IgD-negative memory B cell (primary cell): ENCODE measurements around the gene CYP27B1. TPM values are rescaled to one million over a fixed set of nuclear protein-coding genes. Genes with fewer than 3 reads are reported as not detected.
A peak's percentile ranks its signal among the peaks of the same experiment; 100 is the strongest.

Experiments used
- H3K27ac Mint-ChIP-seq, 3 donors: one replicate each; pipeline ENCODE4 v1.8.0; 2020 to 2022; ENCODE audit warnings: mild to moderate bottlenecking in 3 of 3, mixed read lengths in 3 of 3, moderate library complexity in 1 of 3
- H3K27me3 Mint-ChIP-seq: one replicate; pipeline ENCODE4 v1.8.0; 2021; ENCODE audit warnings: mixed read lengths
- H3K36me3 Mint-ChIP-seq: one replicate; pipeline ENCODE4 v1.8.0; 2020; ENCODE audit warnings: mild to moderate bottlenecking, mixed read lengths
- H3K4me1 Mint-ChIP-seq, 3 donors: one replicate each; pipeline ENCODE4 v1.8.0; 2020 to 2022; ENCODE audit warnings: mixed read lengths in 3 of 3, mild to moderate bottlenecking in 1 of 3
- H3K4me3 Mint-ChIP-seq, 4 donors: one replicate each; pipeline ENCODE4 v1.8.0; 2020 to 2022; ENCODE audit warnings: mild to moderate bottlenecking in 4 of 4, mixed read lengths in 4 of 4, moderate library complexity in 3 of 4
- H3K9me3 Mint-ChIP-seq, 3 donors: one replicate each; pipeline ENCODE4 v1.8.0; 2020 to 2021; ENCODE audit warnings: mixed read lengths in 3 of 3, mild to moderate bottlenecking in 1 of 3
- polyA plus RNA-seq: library from polyadenylated mRNA; unstranded; fragments of 300-500 nt; fragmentation: Illumina TruSeq; gene quantifications from one replicate; pipeline ENCODE4 v1.2.3, GENCODE V29; 2021

Gene CYP27B1
- polyA plus RNA-seq, 1 donor from 2014 or later = 0.09 TPM

- H3K27me3 Mint-ChIP-seq = peaks cover 2% of the 10 kb centered on the region
- H3K4me1 Mint-ChIP-seq = peaks cover 14 to 41% (median 35%) of the 10 kb centered on the region in 3 donors
- no peaks in the 10 kb centered on the region for H3K9me3 Mint-ChIP-seq
- no peaks in the 10 kb centered on the region for H3K36me3 Mint-ChIP-seq
- peak overlapping the region; percentile 80 to 94 (median 81) for H3K27ac Mint-ChIP-seq
- peak overlapping the region; percentile 82 to 97 (median 92) for H3K4me3 Mint-ChIP-seq
Measured at GRCh38 chr12:57740656-57741412, 26.0 kb downstream of the CYP27B1 start.

GRCh38 chr12:57739914-57740538, 26.9 kb downstream of the CYP27B1 start:
- Mint-ChIP-seq H3K36me3 (no peaks in the 10 kb centered on the region), H3K4me1 (peaks cover 11 to 36% (median 32%) of the 10 kb centered on the region in 3 donors)

GRCh38 chr12:57739387-57739786, 27.5 kb downstream of the CYP27B1 start:
- Mint-ChIP-seq H3K36me3 (peaks cover 6% of the 10 kb centered on the region), H3K4me1 (peaks cover 14 to 32% (median 28%) of the 10 kb centered on the region in 3 donors), H3K27me3 (peaks cover 2% of the 10 kb centered on the region), H3K4me3 (peak overlapping the region in 3 of 4 donors; percentile 12 to 78 (median 36)), H3K27ac (peak overlapping the region in 1 of 3 donors; percentile 20), H3K9me3 (no peaks in the 10 kb centered on the region)

More at GRCh38 chr12:57739914-57740538, 26.9 kb downstream of the CYP27B1 start:
- Mint-ChIP-seq H3K4me3 (peak overlapping the region in 1 of 4 donors; percentile 60), H3K9me3 (no peaks in the 10 kb centered on the region), H3K27ac (peak overlapping the region in 2 of 3 donors; percentile 20 to 94), H3K27me3 (peaks cover 2% of the 10 kb centered on the region)

- Mint-ChIP-seq H3K4me3 (peak within 1 kb of the TSS in 3 of 4 donors; percentile 12 to 78 (median 36)), H3K27me3 (peaks cover 2% of the 10 kb centered on the region), H3K4me1 (peaks cover 10 to 26% (median 22%) of the 10 kb centered on the region in 3 donors), H3K9me3 (no peaks in the 10 kb centered on the region), H3K36me3 (peaks cover 8% of the 10 kb centered on the region), H3K27ac (peak within 1 kb of the TSS in 1 of 3 donors; percentile 20)
Measured at GRCh38 chr12:57738661-57739237, 28.1 kb downstream of the CYP27B1 start, which contains the start of gene AGAP2. AGAP2 (minus strand) TSS chr12:57738742; CDS start chr12:57738246, 496 bp downstream.

GRCh38 chr12:57737467-57738460, 29.1 kb downstream of the CYP27B1 start:
- H3K27ac Mint-ChIP-seq = no peak overlapping the region
- H3K27me3 Mint-ChIP-seq = peaks cover 2% of the 10 kb centered on the region
- H3K9me3 Mint-ChIP-seq = no peaks in the 10 kb centered on the region
- peaks cover 10 to 26% (median 19%) of the 10 kb centered on the region in 3 donors for H3K4me1 Mint-ChIP-seq
- H3K4me3 Mint-ChIP-seq = no peak overlapping the region
- peaks cover 8% of the 10 kb centered on the region for H3K36me3 Mint-ChIP-seq

- H3K9me3 Mint-ChIP-seq = no peaks in the 10 kb centered on the region
- peaks cover 8% of the 10 kb centered on the region for H3K36me3 Mint-ChIP-seq
- peaks cover 10 to 22% (median 14%) of the 10 kb centered on the region in 3 donors for H3K4me1 Mint-ChIP-seq
- H3K4me3 Mint-ChIP-seq = no peak overlapping the region
- peak overlapping the region in 1 of 3 donors; percentile 59 for H3K27ac Mint-ChIP-seq
- peaks cover 2% of the 10 kb centered on the region for H3K27me3 Mint-ChIP-seq
Measured at GRCh38 chr12:57736741-57737466, 30.0 kb downstream of the CYP27B1 start.

- peak overlapping the region in 1 of 3 donors; percentile 59 for H3K27ac Mint-ChIP-seq
- no peaks in the 10 kb centered on the region for H3K9me3 Mint-ChIP-seq
Measured at GRCh38 chr12:57735952-57736740, 30.7 kb downstream of the CYP27B1 start.

GRCh38 chr12:57735198-57735855, 31.6 kb downstream of the CYP27B1 start:
- Mint-ChIP-seq H3K9me3 (no peaks in the 10 kb centered on the region), H3K36me3 (peaks cover 8% of the 10 kb centered on the region), H3K4me1 (peaks cover 3 to 14% (median 6%) of the 10 kb centered on the region in 3 donors), H3K27me3 (no peaks in the 10 kb centered on the region), H3K27ac (peak overlapping the region in 1 of 3 donors; percentile 23), H3K4me3 (peak overlapping the region in 2 of 4 donors; percentile 25 to 85)

More at GRCh38 chr12:57735952-57736740, 30.7 kb downstream of the CYP27B1 start:
- peaks cover 10 to 20% (median 11%) of the 10 kb centered on the region in 3 donors for H3K4me1 Mint-ChIP-seq
- H3K27me3 Mint-ChIP-seq = peaks cover 2% of the 10 kb centered on the region
- H3K4me3 Mint-ChIP-seq = no peak overlapping the region
- peaks cover 8% of the 10 kb centered on the region for H3K36me3 Mint-ChIP-seq

GRCh38 chr12:57734591-57734990, 32.3 kb downstream of the CYP27B1 start:
- Mint-ChIP-seq H3K4me3 (peak overlapping the region in 1 of 4 donors; percentile 25), H3K4me1 (peaks cover 3 to 11% (median 4%) of the 10 kb centered on the region in 3 donors), H3K36me3 (peaks cover 8% of the 10 kb centered on the region), H3K27ac (peak overlapping the region in 2 of 3 donors; percentile 23 to 89), H3K27me3 (no peaks in the 10 kb centered on the region), H3K9me3 (no peaks in the 10 kb centered on the region)

GRCh38 chr12:57733928-57734327, 33.0 kb downstream of the CYP27B1 start:
- Mint-ChIP-seq H3K4me3 (no peak overlapping the region), H3K27me3 (no peaks in the 10 kb centered on the region), H3K27ac (no peak overlapping the region), H3K4me1 (peaks cover 3 to 5% (median 3%) of the 10 kb centered on the region in 3 donors), H3K9me3 (no peaks in the 10 kb centered on the region), H3K36me3 (peaks cover 8% of the 10 kb centered on the region)

- H3K9me3 Mint-ChIP-seq = no peaks in the 10 kb centered on the region
- peaks cover 3 to 6% (median 4%) of the 10 kb centered on the region in 3 donors for H3K4me1 Mint-ChIP-seq
- H3K36me3 Mint-ChIP-seq = peaks cover 8% of the 10 kb centered on the region
- H3K27me3 Mint-ChIP-seq = no peaks in the 10 kb centered on the region
- H3K4me3 Mint-ChIP-seq = no peak overlapping the region
- H3K27ac Mint-ChIP-seq = no peak overlapping the region
Measured at GRCh38 chr12:57732726-57733593, 33.9 kb downstream of the CYP27B1 start.

- no peak overlapping the region for H3K4me3 Mint-ChIP-seq
- peaks cover 3 to 6% (median 4%) of the 10 kb centered on the region in 3 donors for H3K4me1 Mint-ChIP-seq
- H3K27me3 Mint-ChIP-seq = no peaks in the 10 kb centered on the region
- H3K9me3 Mint-ChIP-seq = no peaks in the 10 kb centered on the region
- H3K27ac Mint-ChIP-seq = no peak overlapping the region
- H3K36me3 Mint-ChIP-seq = peaks cover 9% of the 10 kb centered on the region
Measured at GRCh38 chr12:57732270-57732669, 34.6 kb downstream of the CYP27B1 start.
